Urothelium cell line (cell line): ENCODE results near the gene NT5C2.
"Not testable (repeated sequence)": the region's sequence is repeated elsewhere in the genome, so short reads cannot be mapped to it uniquely, and the experiment has no call there.

Experiments
- DNase-seq: peaks from one replicate; pipeline ENCODE4 v3.0.0; 2011; ENCODE audit warnings: low spot score, mixed read lengths
- FAIRE-seq: peaks from 2 replicates; lab custom pipeline; 2011; peaks lifted over from hg19 to GRCh38; lab: Jason Lieb, UNC

Gene NT5C2

DNA sequence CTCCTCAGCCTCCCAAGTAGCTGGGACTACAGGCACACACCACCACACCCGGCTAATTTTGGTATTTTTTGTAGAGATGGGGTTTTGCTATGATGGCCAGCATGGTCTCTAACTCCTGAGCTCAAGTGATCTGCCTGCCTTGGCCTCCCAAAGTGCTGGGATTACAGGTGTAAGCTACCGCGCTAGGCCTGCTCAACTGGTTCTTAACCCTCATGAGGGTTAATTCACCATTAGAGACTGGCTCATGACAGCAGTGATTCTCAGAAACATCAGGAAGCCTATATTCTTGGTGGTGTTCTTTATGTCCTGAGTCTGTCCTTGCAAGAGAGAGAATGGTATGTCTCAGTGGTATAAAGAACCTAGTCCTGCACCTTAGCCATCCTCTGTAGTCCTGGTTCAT, 10.4 kb upstream of the NT5C2 start:
- DNase-seq (no peak), FAIRE-seq (no peak)

DNA sequence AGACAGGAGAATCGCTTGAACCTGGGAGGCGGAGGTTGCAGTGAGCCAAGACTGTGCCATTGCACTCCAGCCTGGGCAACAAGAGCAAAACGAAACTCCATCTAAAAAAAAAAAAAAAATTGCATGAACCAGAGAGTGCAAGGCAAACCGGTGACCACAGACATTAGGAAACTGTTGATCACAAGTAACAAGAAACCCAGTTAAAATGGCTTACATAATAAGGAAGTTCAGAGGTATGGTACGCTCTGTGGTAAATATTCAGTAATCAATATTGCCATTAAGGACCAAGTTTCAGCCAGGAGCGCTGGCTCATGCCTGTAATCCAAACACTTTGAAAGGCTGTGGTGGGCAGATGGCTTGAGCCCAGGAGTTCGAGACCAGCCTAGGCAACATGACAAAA, 9.2 kb upstream of the NT5C2 start:
- DNase-seq, result no peak
- FAIRE-seq, result no peak

DNA sequence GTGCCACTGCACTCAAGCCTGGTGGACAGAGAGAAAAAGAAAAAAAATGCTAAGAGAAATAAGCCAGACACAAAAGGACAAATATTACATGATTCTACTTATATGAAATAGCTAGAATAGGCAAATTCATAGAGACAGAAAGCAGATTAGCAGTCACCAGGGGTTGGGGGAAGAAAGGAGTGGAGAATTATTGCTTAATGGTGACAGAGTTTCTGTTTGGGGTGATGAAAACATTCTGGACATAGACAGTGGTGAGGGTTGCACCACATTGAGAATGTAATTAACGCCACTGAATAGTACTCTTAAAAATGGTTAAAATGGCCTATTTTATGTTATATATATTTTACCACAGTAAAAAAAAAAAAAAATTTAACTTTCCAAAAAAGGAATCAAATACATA, 6.4 kb upstream of the NT5C2 start:
- FAIRE-seq (no peak), DNase-seq (no peak)

DNA sequence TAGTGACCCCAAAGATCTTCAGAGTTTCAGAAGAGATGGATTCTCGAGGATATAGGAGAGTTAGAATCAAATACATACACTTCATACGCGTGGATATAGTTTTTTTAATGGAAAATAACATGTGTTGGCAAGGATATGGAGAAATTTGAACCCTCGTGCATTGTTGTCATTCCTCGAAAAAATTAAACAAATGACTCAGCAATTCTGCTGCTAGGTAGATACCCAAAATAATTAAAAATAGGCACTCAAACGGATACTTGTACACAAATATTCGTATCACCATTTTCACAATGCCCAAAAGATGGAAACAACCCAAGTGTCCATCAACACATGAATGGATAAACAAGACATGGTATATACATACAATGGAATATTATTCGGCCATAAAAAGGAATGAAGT, 5.6 kb upstream of the NT5C2 start:
- no peak for DNase-seq
- no peak for FAIRE-seq

DNA sequence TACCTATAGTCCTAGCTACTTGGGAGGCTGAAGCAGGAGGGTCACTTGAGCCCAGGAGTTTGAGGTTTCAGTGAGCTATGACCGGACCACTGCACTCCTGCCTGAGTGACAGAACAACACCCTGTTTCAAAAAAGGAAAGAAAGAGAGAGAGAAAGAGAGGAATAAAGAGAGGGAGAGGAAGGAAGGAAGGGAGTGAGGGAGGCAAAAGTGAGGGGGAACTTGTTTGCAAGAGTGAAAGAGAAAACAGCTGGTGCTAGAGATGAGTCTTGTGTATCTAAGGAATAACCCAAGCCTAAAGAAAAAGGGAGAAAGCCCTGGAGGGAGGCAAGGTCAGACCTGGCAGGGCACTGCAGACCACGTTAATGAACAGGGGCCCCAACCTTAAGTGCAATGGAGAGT, 4.8 kb upstream of the NT5C2 start:
- FAIRE-seq, result no peak
- DNase-seq, result no peak

DNA sequence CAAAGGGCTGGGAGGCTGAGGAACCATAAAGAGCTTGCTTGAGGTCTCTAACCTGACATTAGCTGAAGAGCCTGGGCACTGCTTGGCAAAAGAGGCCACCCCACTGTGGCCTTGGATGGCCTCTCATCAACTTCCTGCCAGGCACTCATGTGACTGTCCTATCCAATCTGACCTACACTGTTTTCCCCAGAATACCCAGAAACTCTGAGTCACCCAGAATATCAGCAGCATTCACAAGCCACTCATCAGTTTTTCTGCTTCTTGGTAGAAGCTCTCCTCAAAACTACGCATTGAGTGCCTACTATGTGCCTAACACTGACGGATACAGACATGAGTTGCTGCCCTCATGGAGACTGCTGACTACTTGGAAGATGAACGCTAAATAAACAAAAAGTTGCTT, 4.1 kb upstream of the NT5C2 start:
- peak; percentile 57 for DNase-seq

DNA sequence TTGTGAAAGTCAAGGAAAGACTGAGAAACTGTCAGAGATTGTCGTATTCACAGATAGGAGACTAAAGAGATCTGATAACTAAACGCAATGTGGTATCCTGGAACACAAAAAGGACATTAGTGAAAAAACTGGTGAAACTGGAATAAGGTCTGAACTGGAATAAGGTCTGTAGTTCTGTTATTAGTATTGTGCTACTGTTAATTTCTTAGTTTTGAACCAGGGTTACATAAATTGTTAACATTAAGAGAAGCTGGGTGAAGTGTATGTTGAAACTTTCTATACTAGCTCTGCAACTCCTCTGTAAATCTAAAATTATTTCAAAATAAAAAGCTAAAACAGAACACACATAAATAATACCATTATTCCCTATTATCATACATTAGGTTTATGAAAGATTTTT, 3.4 kb upstream of the NT5C2 start:
- no peak for FAIRE-seq

More for the DNA sequence above, 4.1 kb upstream of the NT5C2 start:
- FAIRE-seq, result no peak

DNA sequence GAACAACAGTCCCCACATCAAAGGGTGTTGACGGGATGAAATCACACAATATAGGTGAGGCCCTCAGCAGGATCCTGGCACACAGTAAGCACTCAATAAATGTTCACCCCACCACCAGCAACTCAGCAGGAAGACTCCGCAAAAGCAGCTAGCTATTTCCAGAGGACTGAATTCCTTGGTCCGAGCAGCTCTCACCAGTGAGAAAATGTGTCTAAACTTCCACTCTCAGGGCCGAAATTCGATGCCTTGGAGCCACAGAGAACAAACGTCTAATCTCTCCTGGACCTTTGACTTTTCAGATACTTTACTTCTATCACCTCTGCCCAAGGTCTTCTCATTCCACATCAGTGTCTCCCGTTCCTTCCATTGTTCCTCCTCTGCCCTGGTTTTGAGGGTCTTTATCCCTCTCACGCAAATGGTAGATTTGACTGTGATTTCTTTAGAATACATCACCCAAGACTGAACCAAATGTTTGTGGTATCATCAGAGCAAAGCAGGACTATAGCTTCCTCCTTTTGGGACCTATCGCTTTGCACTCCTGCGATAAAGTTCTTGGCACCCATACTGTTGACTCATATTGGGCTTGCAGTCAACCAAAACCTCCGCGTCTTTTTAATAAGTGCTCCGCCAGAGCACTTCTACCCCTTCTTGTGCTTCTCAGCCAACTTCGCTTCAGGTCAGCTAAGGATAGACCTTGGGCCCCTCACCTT, 903 bp upstream of the NT5C2 start:
- no peak for DNase-seq
- no peak for FAIRE-seq

More for the DNA sequence above, 3.4 kb upstream of the NT5C2 start:
- DNase-seq, result no peak

DNA sequence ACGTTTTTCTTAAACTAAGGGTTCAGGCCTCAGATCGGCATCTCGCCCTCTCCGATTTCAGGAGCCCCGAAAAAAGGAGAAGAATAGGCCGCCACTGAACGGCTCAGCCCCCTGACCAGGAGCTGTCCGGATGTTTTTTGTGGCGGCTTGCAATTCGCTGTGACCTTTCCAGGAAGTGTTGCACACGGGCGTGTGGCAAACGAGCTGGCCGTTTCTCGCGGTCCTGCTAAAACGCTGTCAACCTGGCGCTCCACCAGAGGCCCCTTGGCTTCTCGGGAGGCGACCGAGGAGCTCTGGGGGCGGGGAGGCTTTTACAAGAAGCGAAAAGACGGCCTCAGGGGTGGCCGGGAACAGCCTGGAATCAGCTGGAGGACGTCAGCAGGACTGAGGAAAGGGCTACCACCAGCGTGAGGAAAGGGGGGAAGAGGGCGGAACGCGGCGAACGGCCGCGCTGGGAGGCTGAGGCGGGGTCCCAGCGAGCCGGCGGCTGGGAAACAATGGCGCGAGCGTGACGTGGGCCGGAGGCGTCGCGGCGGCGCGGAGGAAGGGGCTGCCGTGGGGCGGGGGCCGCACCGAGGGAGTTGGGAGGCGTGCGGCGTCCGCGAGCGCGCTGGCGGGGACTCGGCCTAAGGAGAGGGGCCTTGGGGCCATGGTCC, 493 bp downstream of the NT5C2 start:
- FAIRE-seq (peak; percentile 17), DNase-seq (peak; percentile 69)

DNA sequence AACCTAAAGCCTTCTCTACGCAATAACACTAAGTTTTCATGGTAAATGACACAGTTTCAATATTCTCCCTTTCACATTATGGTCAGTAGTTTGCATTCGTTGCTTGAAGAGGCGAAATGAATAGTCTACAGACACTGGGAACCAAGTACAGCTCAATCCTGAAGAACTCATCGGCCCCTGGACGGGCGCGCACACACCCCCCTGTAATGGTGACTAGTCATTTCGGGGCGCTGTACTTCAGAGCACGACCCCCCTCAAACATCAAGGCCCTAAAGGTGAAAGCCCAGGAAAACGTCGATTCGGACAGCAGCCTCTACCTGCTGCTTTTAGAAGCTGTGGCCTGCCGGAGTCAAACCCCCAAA, 1.0 kb downstream of the NT5C2 start:
- peak; percentile 8 for DNase-seq

DNA sequence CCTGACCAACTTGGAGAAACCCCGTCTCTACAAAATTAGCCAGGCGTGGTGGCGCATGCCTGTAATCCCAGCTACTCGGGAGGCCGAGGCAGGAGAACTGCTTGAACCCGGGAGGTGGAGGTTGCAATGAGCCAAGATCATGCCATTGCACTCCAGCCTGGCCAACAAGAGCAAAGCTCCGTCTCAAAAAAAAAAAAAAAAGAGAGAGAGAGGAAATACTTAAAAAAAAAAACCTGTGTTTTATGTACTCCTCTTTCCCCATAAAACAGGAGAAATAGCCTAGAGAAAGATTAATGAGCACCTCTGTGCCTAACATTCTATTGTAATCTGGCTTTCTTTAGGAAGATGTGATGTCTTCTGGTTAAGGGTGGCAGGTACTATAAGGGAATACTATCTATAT, 1.9 kb downstream of the NT5C2 start:
- not testable (repeated sequence) for DNase-seq, FAIRE-seq

More for the DNA sequence above, 1.0 kb downstream of the NT5C2 start:
- FAIRE-seq, result no peak

DNA sequence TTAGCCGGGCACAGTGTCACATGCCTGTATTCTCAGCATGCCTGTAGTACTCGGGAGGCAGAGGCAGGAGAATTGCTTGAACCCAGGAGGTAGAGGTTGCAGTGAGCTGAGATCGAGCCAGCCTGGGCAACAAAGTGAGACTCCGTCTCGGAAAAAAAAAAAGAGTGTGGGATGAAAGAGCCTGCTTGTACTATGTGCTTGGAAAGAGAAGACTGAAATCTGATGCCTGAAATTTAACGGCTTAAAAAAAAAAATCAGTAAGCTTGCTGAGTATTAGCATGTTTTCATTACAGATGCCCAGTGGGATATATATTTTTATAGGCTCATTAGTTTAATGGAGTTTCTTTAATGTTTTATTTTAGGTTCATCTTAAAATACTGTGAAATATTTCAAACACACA, 4.2 kb downstream of the NT5C2 start:
- DNase-seq (no peak), FAIRE-seq (no peak)

DNA sequence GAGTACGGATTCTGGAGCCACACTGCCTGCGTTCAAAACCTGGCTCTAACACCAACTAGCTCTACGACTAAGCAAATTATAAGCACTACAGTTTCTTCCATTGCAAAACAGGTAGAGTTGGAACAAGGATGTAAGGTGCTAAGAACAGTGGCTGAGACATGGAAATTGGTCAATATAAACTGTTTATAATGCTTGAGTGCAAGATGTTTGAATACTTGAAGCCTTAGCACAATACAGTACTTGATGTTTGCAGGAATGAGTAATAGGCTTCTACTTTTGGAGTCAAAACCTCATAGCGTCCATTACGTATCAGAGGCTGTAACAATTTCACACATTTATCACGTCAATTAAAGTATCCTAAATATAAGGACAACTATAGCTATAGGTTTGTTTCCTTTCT, 6.9 kb downstream of the NT5C2 start:
- DNase-seq (no peak), FAIRE-seq (no peak)

DNA sequence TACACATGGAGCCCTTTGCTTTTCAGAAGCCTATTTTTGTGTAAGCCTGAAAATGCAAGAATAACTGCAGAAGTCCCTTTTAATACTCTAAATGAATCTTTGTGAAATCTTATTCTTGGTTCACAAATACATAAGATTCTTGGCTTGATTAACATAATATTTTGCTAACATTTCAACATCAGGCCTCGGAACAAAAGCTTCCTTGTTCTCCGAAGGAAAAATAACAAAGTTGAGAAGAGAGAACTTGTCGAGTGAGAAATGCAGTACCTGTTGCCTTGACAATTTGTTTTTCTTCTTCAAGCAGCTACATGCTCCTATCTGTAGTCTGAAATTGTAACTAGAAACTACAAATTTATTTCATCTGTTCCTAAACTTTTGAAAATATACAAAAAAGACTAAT, 8.5 kb downstream of the NT5C2 start:
- FAIRE-seq (no peak), DNase-seq (no peak)

DNA sequence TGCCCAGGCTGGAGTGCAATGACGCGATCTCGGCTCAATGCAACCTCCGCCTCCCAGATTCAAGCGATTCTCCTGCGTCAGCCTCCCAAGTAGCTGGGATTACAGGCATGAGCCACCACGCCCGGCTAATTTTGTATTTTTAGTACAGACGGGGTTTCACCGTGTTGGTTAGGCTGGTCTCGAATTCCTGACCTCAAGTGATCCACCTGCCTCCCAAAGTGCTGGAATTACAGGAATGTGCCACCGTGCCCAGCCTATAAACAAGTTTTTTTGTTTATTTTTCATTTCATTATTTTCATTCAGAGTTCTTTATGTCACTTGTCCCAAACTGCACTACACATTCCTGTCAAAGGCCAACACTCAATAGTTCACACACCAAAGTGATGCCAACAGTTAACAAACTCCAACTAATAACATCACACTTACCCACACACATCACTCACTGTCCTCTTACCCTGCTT, 9.1 kb downstream of the NT5C2 start:
- DNase-seq, FAIRE-seq: not testable (repeated sequence)

DNA sequence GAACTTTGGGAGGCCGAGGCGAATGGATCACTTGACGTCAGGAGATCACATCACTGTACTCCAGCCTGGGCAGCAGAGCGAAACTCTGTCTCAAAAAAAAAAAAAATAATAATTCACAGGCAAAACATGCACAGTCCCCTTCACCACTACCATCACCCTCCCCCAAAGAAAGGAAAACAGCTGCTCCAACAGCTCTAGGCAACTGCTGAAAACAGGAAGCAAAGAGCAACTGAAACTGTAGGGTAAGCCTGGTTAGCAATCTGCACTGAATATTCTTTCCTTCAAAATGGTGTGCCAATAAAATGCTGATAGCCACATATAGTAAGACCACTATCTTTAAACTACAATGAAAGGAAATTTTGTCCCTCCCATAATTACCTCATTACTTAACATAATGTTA, 11.8 kb downstream of the NT5C2 start:
- no peak for DNase-seq
- no peak for FAIRE-seq

DNA sequence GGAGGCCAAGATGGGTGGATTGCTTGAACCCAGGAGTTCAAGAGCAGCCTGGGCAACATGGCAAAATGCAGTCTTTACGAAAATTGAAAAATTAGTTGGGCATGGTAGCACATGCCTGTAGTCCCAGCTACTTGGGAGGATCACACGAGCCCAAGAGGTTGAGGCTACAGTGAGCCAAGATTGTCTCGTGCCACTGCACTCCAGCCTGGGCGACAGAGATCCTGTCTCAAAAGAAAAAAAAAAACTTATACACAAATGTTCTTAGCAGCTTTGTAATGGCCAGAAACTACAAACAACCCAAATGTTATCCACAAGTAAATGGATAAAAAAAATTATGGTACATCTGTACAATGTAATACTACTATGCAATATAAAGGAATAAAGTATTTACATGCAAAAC, 12.6 kb downstream of the NT5C2 start:
- FAIRE-seq, result no peak
- no peak for DNase-seq

DNA sequence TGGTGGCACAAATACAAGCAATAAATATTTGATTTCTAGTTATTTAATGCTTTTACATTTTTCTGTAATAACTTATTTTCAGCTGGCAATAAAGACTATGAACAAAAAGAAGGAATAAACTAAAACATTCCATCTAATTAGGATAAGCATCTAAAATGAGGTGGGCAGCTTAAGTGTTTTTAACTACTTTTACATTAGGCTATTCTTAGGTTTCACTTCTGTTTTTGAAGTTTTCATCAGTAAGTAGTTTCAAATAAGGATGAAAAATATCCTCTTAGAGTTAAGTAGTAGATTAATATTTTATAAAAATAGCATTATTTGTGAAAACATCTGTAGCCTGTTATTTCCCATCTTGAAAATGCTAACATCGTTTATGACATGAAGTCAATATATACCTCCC, 15.9 kb downstream of the NT5C2 start:
- DNase-seq (no peak), FAIRE-seq (no peak)

DNA sequence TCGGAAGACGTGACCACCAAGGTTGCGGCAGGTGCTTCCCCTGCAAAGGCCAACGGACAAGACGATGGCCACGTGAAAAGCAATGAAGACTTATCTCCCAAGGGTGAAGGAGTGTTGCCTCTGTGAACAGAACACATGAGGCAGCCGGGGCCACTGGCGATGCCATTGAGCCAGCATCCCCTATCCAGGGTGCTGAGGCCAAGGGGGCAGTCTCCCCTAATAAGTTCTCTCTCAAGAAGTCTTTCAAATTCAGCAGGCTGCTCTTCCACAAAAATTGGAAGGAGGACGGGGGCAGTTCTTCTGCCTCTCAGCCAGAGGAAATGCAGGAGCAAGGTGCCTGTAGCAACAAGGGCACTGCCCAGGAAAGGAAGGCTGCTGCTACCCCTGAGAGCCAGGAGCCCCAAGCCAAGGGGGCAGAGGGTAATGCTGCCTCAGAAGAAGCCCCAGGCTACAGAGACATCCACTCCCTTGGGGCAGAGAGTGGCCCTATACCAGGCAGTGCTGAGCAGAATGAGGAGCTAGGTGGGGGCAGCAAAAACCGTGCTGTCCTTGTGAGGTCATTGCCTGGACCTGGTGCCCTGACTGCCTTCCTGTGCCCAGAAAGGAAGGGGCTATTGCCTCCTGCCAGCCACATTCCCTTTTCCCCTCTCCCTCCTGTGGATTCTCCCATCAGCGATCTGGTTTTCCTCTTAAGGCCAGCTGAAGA, 17.3 kb downstream of the NT5C2 start:
- FAIRE-seq (no peak), DNase-seq (no peak)

DNA sequence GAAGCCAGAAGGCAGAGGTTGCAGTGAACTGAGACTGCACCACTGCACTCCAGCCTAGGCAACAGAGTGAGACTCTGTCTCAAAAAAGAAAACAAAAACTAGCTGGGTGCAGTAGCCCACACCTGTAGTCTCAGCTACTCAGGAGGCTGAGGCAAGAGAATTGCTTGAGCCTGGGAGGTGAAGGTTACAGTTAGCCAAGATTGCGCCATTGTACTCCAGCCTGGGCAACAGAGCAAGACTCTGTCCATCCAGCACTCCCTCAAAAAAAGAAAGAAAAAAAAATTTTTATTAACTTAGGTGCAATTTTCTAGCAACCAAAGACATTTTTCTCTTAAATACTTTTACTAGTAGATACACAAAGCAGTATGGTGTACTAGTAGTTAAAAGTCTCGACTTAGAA, 18.7 kb downstream of the NT5C2 start:
- not testable (repeated sequence) for FAIRE-seq, DNase-seq

DNA sequence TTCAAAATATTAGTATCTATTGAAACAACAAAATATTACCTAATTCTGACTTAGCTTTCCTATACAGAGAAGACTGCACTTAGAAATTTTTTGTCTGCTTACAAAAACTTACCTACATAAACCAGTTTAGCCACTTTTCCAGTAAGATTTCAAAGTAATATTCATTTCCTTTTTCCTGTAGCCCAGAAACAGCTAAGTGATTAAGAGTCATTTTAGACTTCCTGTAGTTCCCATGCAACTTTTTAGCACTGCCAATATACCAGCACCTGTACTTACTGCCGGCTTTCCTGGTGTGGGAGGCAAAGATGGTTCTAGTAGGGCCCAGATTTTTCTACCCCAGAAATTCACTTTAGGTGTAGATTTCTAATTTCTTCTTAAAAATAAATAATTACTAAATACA, 21.8 kb downstream of the NT5C2 start:
- no peak for FAIRE-seq
- DNase-seq, result no peak

DNA sequence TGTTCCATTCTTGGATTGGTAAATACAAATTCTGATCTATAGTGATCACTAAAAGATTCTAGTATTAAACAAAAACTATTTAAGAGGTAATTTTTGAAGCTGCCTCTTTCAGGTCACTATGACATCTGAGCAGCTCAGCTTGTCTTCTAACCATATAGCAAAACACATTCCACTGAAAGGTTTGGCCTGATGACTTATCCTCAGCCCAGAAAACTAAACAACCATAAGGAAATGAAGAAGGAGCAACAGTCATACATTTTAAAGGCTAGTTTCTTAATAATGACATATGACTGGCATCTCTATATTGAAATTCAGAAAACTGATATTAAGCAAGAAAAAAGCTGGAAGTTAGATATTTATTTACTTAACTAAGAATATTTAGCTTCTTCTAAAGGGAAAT, 24.6 kb downstream of the NT5C2 start:
- FAIRE-seq, result no peak
- DNase-seq, result no peak
